Psoas muscle (tissue), 8 donors: Measurements from ENCODE around the gene TNIP2. TPM values are rescaled to one million over a fixed set of nuclear protein-coding genes. Genes with fewer than 3 reads are reported as not detected.

Experiments
- ATAC-seq, 4 donors: fragments of 200-7000 bp; cut with Tn5 transposase; one replicate each; pipeline ENCODE4 v1.9.1; 2020; ENCODE audit warnings: moderate library complexity in 3 of 4, mild to moderate bottlenecking in 2 of 4
- DNase-seq, 2 donors: peaks; one replicate each; pipeline ENCODE4 v3.0.0-alpha.2; 2020
- H3K27ac ChIP-seq: fragments of 200-600 bp; one replicate; pipeline ENCODE4 v1.8.0; 2022
- H3K27me3 ChIP-seq, 3 donors: fragments of 200-600 bp in 1 of 3; one replicate each; pipeline versions ENCODE4 v1.6.1 to v1.8.0; 2013 to 2022; ENCODE audit warnings: low read length in 2 of 3, mild to moderate bottlenecking in 2 of 3, moderate library complexity in 1 of 3; ENCODE audit not compliant: insufficient read depth in 3 of 3
- H3K36me3 ChIP-seq, 2 donors: fragments of 200-600 bp in 1 of 2; one replicate each; pipeline versions ENCODE4 v1.6.1 to v1.8.0; 2013 to 2022; ENCODE audit warnings: low read depth in 1 of 2, mild to moderate bottlenecking in 1 of 2, moderate library complexity in 1 of 2; ENCODE audit not compliant: insufficient read depth in 1 of 2
- H3K4me1 ChIP-seq: fragments of 200-600 bp; one replicate; pipeline ENCODE4 v1.8.0; 2022
- H3K4me3 ChIP-seq: fragments of 200-600 bp; one replicate; pipeline ENCODE4 v1.8.0; 2022; ENCODE audit warnings: mild to moderate bottlenecking
- H3K9me3 ChIP-seq: fragments of 200-600 bp; one replicate; pipeline ENCODE4 v1.8.0; 2022
- WGBS, 3 donors: extraction: QIAGEN DNeasy Blood & Tissue Kit; methylation state at CpG; one replicate each; pipeline versions ENCODE4 v1.1.6 to v1.1.7; 2013; 5-methylcytosine and 5-hydroxymethylcytosine counted together
- intact Hi-C, 2 donors: fragments of 100-400 bp; cut with DNase I; formaldehyde crosslinking; loops; one replicate each; pipeline versions ENCODE4 v1.11.0 to v1.14.2; 2022
- polyA plus RNA-seq, 3 donors: library from polyadenylated mRNA; stranded (reverse); fragments of 200-250 nt; gene quantifications; one replicate each; pipeline ENCODE4 v1.2.3, GENCODE V29; 2013
- total RNA-seq, 4 donors: library from RNA; stranded (reverse); fragmentation: NEBNext Ultra II Directional in 2 of 4; extraction: Animal tissue kit (Norgen Biotek cat#: 25700) in 2 of 4; gene quantifications; one replicate each; pipeline versions ENCODE4 v1.2.1 to v1.2.4, GENCODE V29; 2021 to 2023
- TF ChIP-seq, protein P1 (sequence below): fragments of 200-600 bp; IDR thresholded peaks from one replicate; pipeline ENCODE4 v1.8.0; 2022; ENCODE audit warnings: antibody characterized with exemption
- donor health status: healthy with polysubstance abuse.
- donor health status: DM: no; HTN: no; CAD: no; lungs with moderate emphysema.
- donor health status: Bipolar disorder and iron deficiency.
- donor health status: healthy.
- donor health status: DM: yes; HTN: yes; CAD: no.
- donor health status: DM: no; HTN: no; CAD: no.
- donor health status: DM: no; HTN: no; CAD: no.
- donor health status: DM: yes; HTN: yes; CAD: no.

Gene TNIP2
- total and polyA plus RNA-seq, 7 donors, result 16.3 to 66.2 (median 44.6) TPM

DNA sequence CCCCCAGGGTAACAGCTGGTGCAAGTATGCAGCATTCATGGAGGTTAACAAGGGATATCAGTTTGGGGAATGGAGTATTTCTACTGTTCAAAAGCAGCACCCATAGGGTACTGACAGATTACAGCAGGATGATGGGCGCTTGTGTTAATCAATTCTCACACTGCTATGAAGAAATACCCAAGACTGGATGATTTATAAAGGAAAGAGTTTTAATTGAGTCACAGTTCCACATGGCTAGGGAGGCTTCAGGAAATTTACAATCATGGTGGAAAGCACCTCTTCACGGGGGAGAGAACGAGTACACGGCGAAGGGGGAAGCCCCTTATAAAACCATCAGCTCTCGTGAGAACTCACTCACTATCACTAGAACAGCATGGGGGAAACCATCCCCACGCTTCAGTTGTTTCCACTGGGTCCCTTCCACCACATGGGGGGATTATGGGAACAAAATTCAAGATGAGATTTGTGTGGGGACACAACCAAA lies 64.1 kb downstream of the TNIP2 start:
- Histone ChIP-seq H3K4me1 (no peaks in the 10 kb centered on the region), H3K27ac (no peak overlapping the region), H3K9me3 (no peaks in the 10 kb centered on the region), H3K36me3 (peaks cover 10 to 90% of the 10 kb centered on the region in 2 donors), H3K27me3 (no peaks in the 10 kb centered on the region), H3K4me3 (no peak overlapping the region)
- intact Hi-C loops, result no loop called here
- 92 to 93% (median 92%) methylated on average over 7 of the region's 7 CpGs for WGBS, 3 donors
- DNase-seq (no peak), ATAC-seq (no peak)
- TF ChIP-seq, protein P1, sequence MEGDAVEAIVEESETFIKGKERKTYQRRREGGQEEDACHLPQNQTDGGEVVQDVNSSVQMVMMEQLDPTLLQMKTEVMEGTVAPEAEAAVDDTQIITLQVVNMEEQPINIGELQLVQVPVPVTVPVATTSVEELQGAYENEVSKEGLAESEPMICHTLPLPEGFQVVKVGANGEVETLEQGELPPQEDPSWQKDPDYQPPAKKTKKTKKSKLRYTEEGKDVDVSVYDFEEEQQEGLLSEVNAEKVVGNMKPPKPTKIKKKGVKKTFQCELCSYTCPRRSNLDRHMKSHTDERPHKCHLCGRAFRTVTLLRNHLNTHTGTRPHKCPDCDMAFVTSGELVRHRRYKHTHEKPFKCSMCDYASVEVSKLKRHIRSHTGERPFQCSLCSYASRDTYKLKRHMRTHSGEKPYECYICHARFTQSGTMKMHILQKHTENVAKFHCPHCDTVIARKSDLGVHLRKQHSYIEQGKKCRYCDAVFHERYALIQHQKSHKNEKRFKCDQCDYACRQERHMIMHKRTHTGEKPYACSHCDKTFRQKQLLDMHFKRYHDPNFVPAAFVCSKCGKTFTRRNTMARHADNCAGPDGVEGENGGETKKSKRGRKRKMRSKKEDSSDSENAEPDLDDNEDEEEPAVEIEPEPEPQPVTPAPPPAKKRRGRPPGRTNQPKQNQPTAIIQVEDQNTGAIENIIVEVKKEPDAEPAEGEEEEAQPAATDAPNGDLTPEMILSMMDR, result no peak

Other genes with a start within 250 kb of the TNIP2 start
- gene FAM193A, start 219.7 kb downstream of the TNIP2 start, total RNA-seq, result 10 to 100 TPM; 14.6 to 20.0 (median 17.9) TPM
- gene FAM193A, start 219.7 kb downstream of the TNIP2 start, polyA plus RNA-seq, result 10 to 100 TPM in 1 of 3 donors, 1 to 10 TPM in 2; 7.5 to 14.4 (median 9.3) TPM
- 10 to 100 TPM; 12.4 to 18.1 (median 13.9) TPM for gene SH3BP2, start 36.7 kb upstream of the TNIP2 start, total RNA-seq
- gene SH3BP2, start 36.7 kb upstream of the TNIP2 start, polyA plus RNA-seq, result 10 to 100 TPM in 1 of 3 donors, 1 to 10 TPM in 2; 7.1 to 13.1 (median 8.0) TPM
- 100 to 1,000 TPM; 163 to 214 (median 187) TPM for gene ADD1, start 87.5 kb upstream of the TNIP2 start, total RNA-seq
- gene ADD1, start 87.5 kb upstream of the TNIP2 start, polyA plus RNA-seq, result 100 to 1,000 TPM; 124 to 224 (median 126) TPM
- 10 to 100 TPM; 28.0 to 45.1 (median 43.9) TPM for gene NOP14, start 207.1 kb upstream of the TNIP2 start, total RNA-seq
- 10 to 100 TPM; 24.7 to 48.1 (median 45.0) TPM for gene NOP14, start 207.1 kb upstream of the TNIP2 start, polyA plus RNA-seq
- 1 to 10 TPM; 5.9 to 7.9 (median 6.9) TPM for gene GRK4, start 207.2 kb upstream of the TNIP2 start, total RNA-seq
- 1 to 10 TPM; 5.8 to 9.2 (median 6.6) TPM for gene GRK4, start 207.2 kb upstream of the TNIP2 start, polyA plus RNA-seq